ENCODE results near the gene FGF1. TPM values are rescaled to one million over a fixed set of nuclear protein-coding genes. Genes with fewer than 3 reads are reported as not detected.

FGF1 gene
- total RNA-seq, 1 experiment from 2014 or later, result not detected

DNA sequence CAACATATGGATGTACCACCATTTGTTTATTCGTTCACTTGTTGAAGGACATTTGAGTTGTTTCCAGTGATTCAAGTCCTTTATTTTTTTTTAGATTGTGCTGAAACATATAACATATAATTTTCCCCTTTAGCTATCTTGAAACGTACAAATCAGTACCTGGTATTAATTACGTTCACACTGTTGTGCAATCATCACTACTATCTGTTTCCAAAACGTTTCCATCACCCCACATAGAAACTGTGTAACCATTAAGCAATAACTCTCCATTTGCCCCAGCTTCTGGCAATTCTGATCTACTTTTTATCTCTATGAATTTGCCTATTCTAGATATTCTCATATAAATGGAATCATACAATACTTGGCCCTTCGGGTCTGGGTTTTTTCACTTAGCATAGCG, 116.0 kb downstream of the FGF1 start:
- CTCF ChIA-PET, result interaction anchor here (1.5 kb wide), 1 partner anchor 21 kb away, joined by 5 read pairs; no protein-coding TSS in a partner anchor
- Histone ChIP-seq H3K36me3 (ENCODE audit: control insufficient read depth, insufficient read depth, low read length) (no peaks in the 10 kb centered on the region), H3K4me3 (ENCODE audit: low read depth in 2 of 2, low read length in 2 of 2) (no peak overlapping the region), H3K27me3 (ENCODE audit: control insufficient read depth, insufficient read depth, low read length) (no peaks in the 10 kb centered on the region), H3K4me1 (ENCODE audit: control insufficient read depth, insufficient read depth, low read length) (no peaks in the 10 kb centered on the region), H3K9me3 (ENCODE audit: control insufficient read depth, insufficient read depth, low read depth, low read length) (no peaks in the 10 kb centered on the region), H3K27ac (ENCODE audit: low read length) (no peak overlapping the region)
- no peak for ATAC-seq
- in situ Hi-C loops (cut with HindIII; ENCODE audit: low pct_unique_long_range_greater_than_20kb, low sequenced_read_pairs), result no loop called here
- no TSS peak for BruUV-seq (replicated peaks)
- POLR2A ChIA-PET, result no interaction called here
- no peak for DNase-seq (ENCODE audit: low read depth, low spot score)
- intact Hi-C loops (cut with micrococcal nuclease; ENCODE audit: unreplicated experiment), result no loop called here
- TF ChIP-seq, protein P1, sequence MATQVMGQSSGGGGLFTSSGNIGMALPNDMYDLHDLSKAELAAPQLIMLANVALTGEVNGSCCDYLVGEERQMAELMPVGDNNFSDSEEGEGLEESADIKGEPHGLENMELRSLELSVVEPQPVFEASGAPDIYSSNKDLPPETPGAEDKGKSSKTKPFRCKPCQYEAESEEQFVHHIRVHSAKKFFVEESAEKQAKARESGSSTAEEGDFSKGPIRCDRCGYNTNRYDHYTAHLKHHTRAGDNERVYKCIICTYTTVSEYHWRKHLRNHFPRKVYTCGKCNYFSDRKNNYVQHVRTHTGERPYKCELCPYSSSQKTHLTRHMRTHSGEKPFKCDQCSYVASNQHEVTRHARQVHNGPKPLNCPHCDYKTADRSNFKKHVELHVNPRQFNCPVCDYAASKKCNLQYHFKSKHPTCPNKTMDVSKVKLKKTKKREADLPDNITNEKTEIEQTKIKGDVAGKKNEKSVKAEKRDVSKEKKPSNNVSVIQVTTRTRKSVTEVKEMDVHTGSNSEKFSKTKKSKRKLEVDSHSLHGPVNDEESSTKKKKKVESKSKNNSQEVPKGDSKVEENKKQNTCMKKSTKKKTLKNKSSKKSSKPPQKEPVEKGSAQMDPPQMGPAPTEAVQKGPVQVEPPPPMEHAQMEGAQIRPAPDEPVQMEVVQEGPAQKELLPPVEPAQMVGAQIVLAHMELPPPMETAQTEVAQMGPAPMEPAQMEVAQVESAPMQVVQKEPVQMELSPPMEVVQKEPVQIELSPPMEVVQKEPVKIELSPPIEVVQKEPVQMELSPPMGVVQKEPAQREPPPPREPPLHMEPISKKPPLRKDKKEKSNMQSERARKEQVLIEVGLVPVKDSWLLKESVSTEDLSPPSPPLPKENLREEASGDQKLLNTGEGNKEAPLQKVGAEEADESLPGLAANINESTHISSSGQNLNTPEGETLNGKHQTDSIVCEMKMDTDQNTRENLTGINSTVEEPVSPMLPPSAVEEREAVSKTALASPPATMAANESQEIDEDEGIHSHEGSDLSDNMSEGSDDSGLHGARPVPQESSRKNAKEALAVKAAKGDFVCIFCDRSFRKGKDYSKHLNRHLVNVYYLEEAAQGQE (IDR thresholded peaks at IDR 0.05; ENCODE audit: insufficient read depth in 1 of 2, low read depth in 2 of 2, low read length in 1 of 2), result no peak
- no peak for TF ChIP-seq SIN3A (IDR thresholded peaks at IDR 0.05; ENCODE audit: borderline replicate concordance, insufficient read depth, low read depth, low read length)
- TF ChIP-seq TCF7L2 (IDR thresholded peaks at IDR 0.05; ENCODE audit: low read depth, low read length), result no peak
- no peak for TF ChIP-seq POLR2AphosphoS5 (IDR thresholded peaks at IDR 0.05; ENCODE audit: low read depth, low read length)
- TF ChIP-seq, protein P2, sequence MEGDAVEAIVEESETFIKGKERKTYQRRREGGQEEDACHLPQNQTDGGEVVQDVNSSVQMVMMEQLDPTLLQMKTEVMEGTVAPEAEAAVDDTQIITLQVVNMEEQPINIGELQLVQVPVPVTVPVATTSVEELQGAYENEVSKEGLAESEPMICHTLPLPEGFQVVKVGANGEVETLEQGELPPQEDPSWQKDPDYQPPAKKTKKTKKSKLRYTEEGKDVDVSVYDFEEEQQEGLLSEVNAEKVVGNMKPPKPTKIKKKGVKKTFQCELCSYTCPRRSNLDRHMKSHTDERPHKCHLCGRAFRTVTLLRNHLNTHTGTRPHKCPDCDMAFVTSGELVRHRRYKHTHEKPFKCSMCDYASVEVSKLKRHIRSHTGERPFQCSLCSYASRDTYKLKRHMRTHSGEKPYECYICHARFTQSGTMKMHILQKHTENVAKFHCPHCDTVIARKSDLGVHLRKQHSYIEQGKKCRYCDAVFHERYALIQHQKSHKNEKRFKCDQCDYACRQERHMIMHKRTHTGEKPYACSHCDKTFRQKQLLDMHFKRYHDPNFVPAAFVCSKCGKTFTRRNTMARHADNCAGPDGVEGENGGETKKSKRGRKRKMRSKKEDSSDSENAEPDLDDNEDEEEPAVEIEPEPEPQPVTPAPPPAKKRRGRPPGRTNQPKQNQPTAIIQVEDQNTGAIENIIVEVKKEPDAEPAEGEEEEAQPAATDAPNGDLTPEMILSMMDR (IDR thresholded peaks at IDR 0.05), result no peak

DNA sequence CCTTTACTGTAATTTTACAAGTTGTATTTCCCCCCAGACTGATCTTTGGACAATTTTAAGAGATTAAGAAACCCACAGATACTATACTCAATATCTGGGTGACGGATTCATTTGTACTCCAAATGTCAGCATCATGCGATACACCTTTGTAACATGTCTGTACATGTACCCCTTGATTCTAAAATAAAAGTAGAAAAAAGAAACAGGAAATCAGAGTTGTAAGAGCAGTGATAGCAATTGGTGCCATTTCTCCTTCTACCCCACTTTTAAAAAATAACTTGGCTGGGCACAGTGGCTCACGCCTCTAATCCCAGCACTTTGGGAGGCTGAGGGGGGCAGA, 116.9 kb downstream of the FGF1 start:
- DNase-seq (ENCODE audit: low read depth, low spot score), result no peak
- no peaks in the 10 kb centered on the region for H3K9me3 ChIP-seq (ENCODE audit: control insufficient read depth, insufficient read depth, low read depth, low read length)
- ATAC-seq, result no peak
- H3K27ac ChIP-seq (ENCODE audit: low read length), result no peak overlapping the region
- in situ Hi-C loops (cut with HindIII; ENCODE audit: low pct_unique_long_range_greater_than_20kb, low sequenced_read_pairs) (no loop called here), intact Hi-C loops (cut with micrococcal nuclease; ENCODE audit: unreplicated experiment) (no loop called here)
- no peaks in the 10 kb centered on the region for H3K4me1 ChIP-seq (ENCODE audit: control insufficient read depth, insufficient read depth, low read length)
- no peaks in the 10 kb centered on the region for H3K36me3 ChIP-seq (ENCODE audit: control insufficient read depth, insufficient read depth, low read length)
- BruUV-seq (replicated peaks), result no TSS peak
- ChIA-PET CTCF (interaction anchor here (1.5 kb wide), 1 partner anchor 20 kb away, joined by 5 read pairs; no protein-coding TSS in a partner anchor), POLR2A (no interaction called here)
- no peak overlapping the region for H3K4me3 ChIP-seq (ENCODE audit: low read depth in 2 of 2, low read length in 2 of 2)
- H3K27me3 ChIP-seq (ENCODE audit: control insufficient read depth, insufficient read depth, low read length), result no peaks in the 10 kb centered on the region
- no peak for TF ChIP-seq SIN3A (IDR thresholded peaks at IDR 0.05; ENCODE audit: borderline replicate concordance, insufficient read depth, low read depth, low read length)
- TF ChIP-seq POLR2AphosphoS5 (IDR thresholded peaks at IDR 0.05; ENCODE audit: low read depth, low read length), result no peak
- TF ChIP-seq, protein P1 (IDR thresholded peaks at IDR 0.05; ENCODE audit: insufficient read depth in 1 of 2, low read depth in 2 of 2, low read length in 1 of 2), result no peak
- no peak for TF ChIP-seq TCF7L2 (IDR thresholded peaks at IDR 0.05; ENCODE audit: low read depth, low read length)
- TF ChIP-seq, protein P2 (IDR thresholded peaks at IDR 0.05), result no peak

Data from Panc1 (cell line).